Kasumi-1 (cell line): Measurements from ENCODE around the gene ARMC3.
A peak's percentile ranks its signal among the peaks of the same experiment; 100 is the strongest.

Experiments
- DNase-seq, 2 experiments: peaks; one replicate each; lab custom pipeline; 2025; lab: John Stamatoyannopoulos, UW

The ARMC3 gene

DNA sequence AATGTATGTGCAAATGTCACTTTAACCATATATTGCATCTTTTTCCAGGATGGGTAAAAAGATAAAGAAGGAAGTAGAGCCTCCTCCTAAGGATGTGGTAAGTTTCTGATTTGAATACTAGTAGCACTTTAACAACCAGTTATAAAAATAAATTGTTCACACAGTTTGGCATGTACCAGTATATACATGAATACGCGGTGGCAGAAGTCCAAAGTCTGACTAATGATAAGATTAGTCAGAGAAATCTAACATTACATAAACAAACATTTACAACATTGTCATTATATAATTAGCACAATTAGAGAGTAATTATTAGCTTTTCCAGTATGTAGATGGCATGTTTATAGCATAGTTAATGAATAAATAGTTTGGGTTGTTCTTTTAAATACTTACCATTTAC lies 4.1 kb downstream of the ARMC3 start:
- no peak for DNase-seq

DNA sequence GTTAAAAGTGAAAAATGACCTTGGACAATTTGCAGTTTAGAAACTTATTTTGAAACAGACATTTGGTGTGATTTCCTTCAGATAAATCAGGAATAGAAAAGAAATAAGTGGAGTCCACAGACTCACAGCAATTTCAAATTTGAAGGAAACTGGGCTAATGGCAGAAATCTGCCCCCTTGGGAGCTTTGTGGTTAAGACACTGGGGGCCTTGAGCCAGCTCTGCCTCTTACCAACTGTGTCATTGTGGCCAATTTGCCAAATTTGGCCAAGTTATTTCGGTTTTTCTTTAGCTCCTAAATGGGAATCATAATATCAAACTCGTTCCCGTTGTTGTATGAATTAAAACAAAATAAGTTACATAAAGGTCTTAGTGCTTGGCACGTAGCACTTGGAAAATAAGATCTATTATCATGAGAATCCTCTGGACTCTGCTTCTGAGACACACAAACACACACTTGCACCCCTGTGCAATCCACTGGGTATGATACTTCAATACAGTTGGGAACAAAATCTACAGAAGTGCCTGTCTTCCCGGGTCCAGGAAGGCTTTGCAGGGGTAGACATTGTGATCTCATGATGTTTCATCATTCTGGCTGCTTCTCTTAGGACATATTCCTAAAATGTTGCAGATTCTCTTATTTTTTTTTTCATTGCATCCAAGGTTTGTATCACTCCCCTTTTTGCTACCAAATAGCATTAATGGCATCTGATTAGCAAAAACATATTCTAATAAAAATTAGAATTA lies 4.9 kb downstream of the ARMC3 start:
- DNase-seq: no peak

DNA sequence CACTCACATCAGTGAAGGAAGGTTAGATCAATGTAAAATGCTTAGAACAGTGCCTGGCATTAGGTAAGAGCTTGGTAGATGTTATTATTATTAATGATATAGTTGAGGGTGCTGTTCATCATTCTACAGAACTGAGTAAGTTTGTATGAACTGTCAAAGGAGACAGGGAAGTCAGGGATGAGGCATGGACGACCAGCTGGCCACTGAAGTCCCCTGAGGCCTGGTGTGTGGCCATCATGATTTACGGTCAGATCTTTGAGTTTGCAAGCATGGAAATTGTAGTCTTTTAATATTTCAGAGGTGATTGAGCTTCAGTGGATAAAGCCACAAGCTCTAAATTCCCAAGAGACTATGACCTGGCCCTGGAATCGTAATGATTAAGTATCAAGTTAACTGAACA lies 6.9 kb downstream of the ARMC3 start:
- DNase-seq: no peak

DNA sequence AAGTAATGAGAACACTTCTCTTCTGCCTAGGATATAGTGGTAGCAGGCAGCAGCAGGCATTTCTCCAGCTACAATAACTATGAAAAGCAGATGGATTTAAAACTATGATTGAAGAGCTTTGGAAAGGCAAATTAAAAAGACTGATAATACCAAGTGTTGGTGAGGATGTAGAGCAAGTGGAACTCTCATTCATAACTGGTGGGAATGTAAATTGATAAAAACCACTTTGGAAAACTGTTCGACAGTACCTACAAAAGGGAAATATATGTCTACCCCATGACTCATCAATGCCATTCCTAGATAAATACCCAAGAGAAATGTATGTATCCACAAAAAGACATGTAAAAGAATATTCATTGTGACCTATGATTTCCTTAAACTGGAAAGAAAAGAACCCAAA lies 14.6 kb downstream of the ARMC3 start:
- no peak for DNase-seq

DNA sequence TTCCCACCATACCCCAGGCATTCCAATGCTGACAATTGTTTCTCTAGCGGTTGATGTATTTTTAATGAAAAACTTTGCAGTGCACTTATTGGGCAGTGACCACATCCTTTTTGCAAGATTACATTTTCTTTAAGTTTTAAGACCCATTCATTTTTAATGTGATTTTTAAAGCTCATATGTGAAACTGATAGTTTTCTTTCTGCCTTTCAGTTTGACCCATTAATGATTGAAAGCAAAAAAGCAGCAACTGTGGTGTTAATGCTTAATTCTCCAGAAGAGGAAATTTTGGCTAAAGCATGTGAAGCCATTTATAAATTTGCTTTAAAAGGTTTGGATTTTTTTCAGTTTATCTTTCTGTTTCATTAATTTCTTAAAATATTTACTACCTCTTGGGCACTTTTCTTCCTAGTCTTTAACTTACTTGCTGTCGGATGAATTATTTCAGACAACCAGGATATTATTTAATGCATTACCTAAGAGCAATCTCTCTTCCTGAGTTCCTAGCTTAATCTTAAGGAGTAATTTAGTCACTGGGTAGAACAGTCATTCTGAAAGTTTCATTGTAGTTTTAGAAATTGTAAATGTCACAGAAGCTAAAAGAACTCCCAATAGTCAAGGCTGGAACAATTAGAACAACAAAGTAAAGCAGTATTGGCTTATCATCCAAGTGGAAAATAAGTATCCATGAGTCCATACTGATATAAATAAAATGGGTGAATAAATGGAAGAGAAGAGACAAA lies 18.3 kb downstream of the ARMC3 start:
- DNase-seq: no peak

DNA sequence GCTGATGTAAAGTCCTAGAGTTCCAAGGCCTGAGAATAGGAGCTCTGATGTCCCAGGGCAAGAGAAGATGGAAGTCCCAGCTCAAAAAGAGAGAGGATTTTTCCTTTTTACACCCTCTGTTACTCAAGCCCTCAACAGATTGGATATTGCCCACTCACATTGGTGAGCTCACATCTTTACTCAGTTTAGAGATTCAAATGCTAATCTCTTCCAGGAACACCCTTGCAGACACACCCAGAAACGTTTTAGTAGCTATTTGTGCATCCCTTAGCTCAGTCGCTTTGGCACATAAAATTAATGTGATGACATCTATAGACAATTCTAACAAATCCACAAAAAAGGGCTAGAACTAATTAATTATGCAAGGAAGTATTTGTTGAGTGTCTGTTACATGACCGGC lies 27.1 kb downstream of the ARMC3 start:
- no peak for DNase-seq

DNA sequence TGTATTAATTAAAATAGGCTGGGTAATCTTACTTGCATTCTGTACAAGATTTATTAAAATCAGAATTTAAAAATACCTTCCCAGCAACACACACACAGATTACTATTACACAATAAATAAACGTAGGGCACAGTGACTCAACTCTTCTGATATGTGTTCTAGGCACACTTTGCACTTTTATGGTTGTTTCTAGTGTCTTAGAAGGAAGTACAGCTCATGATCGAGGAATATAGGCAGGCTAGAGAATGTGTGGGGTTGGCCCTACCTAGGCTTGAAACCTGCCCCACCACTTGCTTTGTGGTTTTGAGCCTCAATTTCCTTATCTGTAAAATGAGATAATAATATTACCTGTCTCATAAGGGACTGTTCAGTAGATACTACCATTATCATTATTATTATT lies 30.5 kb downstream of the ARMC3 start:
- DNase-seq: no peak

DNA sequence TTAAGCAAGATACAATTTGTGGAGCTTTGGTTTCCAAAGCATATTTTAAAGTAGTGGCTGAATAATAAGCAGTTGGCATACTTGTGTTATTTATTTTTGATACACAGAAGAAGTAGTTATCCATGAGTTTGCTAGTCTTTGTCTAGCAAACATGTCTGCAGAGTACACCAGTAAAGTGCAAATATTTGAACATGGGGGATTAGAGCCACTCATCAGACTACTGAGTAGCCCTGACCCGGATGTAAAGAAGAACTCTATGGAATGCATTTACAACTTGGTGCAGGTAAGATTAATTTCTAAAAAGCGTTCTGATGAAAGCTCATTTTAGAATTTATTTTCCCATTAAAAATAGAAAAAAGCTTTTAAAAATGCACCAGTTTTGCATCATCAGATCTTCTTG lies 31.4 kb downstream of the ARMC3 start:
- DNase-seq: no peak

DNA sequence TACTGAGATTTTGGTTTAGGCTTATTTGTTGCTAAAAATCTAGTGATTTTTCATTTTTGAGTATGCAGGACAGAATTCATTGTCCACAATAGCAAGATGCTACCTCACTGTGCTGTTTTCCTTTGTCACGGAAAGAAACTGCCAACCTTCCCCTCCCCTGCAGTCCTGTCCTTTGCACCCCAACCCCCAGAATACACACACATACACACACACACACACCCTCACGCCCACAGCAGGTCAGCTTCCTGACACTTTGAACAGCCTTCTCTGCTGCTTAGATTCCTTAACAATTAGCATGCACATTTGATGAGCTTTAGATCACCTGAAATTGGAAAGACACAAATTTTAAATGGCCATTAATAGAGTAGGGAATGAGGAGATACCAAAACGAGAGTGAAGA lies 32.1 kb downstream of the ARMC3 start:
- no peak for DNase-seq

DNA sequence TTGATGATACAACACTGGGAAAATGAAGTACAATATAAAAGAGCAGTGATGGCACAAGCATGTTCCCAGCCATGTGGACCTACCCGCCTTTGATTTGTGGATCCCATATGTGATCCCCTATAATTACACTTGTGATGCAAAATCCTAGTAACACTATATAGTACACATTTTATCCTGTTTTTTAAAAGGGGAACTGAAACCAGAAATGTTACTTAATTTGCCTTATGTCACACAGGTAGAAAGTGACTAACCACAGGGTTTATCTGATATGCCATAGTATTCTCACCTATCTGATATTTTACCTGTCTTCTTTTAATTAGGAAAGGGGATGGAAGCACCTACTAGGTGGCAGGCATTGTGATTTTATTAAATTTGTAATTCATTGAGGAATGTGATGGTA lies 35.0 kb downstream of the ARMC3 start:
- no peak for DNase-seq

DNA sequence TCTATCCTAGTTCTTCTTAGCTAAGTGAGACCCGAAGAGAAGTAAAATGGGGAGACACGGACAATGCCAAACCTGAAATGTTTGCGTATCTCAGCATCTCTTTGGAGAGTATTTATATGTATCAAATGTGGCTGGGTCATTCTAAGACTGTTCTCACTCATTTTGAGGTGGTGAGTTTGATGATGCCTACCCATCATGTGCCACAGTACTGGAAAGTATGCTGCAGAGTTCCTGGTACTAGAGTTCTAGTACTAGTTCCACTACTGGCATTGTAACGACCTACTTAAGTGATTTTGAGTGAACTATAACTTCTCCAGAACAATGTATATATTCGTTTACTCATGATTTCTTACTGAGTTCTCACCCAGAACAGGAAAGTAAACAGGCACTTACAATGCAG lies 41.9 kb downstream of the ARMC3 start:
- DNase-seq: no peak

DNA sequence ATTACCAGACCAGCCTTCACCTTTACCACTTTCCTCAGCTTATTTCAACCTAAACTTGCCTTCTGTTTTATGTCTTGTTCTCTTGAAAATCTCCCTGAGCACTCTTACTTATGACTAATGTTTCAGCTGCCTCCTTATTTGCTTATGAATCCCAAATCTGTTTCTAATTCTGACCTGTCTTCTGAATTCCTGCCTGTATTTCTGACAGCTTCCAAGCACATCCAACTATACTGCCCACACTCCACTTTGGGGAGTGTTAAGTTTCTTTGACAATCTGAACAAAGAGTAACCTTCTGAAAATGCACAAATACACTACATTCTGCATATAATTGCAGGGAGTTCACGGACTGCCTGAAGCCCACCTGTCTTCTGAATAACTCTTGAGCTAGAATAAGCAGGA lies 48.7 kb downstream of the ARMC3 start:
- no peak for DNase-seq

DNA sequence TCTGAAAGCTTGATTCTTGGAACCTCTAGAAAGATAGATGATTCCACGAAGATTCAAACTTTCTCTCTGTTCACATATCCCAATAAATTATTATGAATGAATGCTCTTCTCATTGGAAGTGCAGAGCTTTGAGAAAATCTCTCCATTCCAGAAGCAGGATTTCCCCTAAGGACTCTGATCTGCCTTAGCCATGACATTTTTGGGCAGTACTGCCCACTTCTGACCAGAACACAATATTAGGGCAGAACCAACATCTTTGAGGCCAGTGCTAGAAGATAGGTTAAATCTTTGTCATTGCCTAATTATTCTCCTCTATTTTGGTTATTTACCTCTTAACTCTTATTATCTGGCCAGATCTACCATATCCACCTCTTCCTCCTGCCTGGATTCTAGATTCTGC lies 49.9 kb downstream of the ARMC3 start:
- DNase-seq: no peak

DNA sequence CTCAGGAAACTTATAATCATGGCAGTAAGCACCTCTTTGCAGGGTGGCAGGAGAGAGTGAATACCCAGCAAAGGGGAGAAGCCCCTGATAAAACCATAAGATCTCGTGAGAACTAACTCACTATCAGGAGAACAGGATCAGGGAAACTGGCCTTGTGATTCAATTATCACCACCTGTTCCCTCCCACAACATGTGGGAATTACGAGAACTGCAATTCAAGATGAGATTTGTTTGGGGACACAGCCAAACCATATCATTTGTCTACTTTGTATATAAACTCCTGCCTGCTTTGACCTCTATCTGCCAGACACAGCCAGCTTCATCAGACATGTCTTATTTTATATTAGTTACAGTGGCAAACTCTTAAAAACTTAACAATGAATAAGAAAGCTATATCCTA lies 50.4 kb downstream of the ARMC3 start:
- DNase-seq: no peak

DNA sequence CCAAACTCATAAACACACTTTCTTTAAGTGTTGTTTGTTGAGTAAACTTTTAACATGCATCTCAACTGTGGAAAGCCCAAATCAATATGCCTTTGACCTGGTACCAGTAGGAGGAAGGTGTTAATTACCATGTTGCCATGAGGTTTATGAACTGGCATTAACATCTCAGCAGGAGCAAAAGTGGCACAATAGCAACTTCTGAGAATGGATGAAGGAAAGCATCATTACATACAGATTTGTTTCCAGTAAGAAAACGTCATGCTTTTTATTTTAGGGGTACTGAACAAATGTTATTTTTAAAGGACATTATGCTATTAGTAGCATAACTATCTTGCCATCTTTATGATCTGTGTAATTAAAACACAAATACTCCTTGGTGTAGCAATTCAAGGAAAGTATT lies 51.1 kb downstream of the ARMC3 start:
- no peak for DNase-seq

DNA sequence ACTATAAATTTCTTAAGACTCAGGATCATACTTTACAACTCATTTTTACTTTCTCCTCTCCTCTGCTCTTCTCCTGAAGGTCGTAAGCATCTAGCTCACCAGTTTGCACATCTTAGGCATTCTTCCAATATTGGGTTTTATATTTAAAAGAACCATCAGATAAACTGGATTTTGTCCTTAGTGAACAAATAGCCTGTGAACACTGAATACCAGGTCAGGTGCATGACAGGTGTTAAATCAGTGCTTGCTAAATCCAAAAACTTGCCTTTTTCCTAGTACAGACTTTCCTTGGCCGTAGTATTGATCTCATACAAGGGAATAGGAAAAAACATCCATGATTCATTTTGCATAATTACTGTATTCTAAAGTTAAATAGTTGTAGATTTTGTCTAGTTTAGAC lies 53.0 kb downstream of the ARMC3 start:
- DNase-seq: no peak

DNA sequence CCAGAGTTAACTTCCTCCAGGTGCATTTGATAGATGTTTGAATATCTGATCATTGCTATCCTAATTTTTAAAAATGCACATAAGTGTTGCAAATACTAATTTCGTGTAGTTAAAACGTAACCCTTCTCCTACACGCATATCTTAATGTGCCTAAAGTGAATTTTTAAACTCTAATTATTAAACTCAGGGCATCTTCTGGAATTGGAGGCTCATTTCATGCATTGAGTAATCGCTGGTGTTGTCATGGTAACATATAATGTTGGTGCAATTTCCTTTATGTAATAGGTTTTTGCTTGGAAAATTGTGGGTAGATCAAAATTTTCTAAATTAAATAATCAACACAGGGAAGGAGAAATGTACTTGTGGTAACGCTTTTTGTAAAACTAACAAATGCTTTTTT lies 56.2 kb downstream of the ARMC3 start:
- DNase-seq: peak in 1 of 2 experiments; percentile 8

DNA sequence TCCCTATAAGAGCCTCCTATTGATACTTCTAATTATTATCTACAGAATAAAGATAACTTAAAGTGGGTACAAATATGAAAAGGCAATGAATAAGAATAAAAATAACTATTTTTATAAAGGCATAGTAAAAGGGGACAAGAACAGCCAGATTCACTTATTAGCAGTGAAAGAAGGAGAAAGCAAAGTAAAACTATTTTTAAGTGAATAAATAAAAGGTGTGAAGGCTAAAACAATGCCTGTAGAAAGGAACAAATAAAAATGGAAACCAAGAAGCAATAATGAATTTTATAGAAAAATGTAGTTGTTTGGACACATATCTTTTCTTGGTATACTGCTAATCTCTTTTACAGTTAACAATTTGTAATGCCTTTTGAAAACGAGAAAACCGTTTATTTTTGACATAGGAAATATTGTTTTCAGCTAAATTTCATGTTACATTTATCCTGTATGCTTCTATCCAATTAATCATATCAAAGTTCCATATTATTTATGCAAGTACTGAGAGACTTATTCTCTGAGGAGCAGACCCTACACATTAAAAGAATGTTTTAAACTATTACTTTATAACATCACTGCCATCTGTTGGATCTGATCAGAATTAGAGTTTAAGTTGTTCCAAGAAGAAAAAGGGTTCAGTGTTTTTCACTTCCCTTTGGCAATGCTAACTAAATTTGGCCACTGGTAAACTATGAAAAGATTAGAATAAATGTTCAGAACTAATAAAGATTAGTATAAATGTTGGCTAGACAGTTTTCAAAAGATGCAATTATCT lies 59.1 kb downstream of the ARMC3 start:
- peak; percentile 85 to 93 for DNase-seq

DNA sequence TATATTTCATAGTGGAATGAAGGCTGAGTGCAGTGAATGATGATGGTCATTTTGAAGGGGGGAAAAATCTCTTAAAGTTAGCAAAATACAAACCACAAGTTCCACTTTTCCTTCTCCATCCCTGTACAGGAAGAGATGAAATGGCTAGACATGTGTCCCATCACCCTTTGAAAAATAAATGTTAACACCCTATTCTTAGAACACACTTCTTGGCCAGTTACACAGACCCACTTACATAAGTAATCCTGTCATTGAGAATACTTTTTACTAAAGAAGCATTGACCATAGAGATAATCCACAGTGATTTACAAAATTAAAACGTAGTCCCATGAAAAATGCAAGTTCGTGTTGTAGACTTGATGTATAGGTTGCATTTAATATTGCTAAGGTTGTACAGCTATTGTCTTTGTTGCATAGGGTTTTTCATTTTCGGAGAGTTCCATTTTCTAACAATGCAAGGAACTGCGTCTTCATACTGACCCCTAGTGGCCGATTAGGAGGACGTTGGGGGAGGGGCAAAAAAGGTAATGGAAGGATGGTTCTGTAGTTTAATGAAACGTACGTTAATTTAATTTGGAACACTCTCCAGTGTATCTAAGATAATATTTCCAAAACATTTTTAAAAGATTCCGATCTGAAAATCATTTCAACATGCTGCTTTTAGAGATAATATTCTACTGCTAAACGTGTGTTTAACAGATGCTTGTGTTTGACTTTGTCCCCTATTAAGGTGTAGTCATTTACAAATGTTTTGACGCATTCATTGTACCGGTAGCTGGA lies 60.9 kb downstream of the ARMC3 start:
- peak; percentile 84 to 91 for DNase-seq

DNA sequence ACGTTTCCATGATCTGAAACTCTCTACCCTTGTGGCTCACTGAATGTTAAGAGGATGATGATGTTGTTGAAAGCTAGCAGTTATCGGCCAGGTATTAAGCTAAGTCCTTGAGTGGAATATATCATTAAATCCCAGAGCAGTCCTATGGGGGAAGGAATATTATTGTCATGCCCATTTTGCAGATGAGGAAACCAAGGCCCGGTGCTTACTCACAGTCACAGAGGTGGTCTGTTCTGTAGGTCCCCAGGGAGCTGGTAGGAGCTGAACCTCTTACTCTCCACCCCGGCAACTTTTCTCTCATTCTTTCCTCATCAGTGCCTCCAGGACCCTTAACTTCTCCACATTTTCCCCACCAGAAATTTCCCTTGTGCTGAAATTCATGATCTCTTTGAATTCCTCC lies 62.6 kb downstream of the ARMC3 start:
- DNase-seq: no peak

DNA sequence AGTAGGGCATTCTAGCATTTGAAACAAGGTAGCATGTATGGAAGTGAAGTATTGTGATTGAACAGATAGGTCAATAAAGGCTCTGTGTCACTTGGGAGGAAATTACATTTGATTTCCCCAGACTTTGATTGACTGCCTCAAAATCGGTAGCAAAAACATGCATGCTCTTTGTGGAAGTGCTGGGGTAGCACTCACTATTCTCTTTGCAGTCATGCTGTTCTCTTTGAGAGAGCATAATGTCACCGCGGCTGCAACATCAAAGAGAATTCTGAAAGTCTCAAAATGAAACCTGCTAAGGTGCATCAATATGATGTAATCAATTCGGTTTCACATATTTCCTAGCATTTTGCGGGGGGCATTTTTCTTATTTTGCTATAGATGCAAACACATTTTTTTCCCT lies 64.2 kb downstream of the ARMC3 start:
- no peak for DNase-seq

DNA sequence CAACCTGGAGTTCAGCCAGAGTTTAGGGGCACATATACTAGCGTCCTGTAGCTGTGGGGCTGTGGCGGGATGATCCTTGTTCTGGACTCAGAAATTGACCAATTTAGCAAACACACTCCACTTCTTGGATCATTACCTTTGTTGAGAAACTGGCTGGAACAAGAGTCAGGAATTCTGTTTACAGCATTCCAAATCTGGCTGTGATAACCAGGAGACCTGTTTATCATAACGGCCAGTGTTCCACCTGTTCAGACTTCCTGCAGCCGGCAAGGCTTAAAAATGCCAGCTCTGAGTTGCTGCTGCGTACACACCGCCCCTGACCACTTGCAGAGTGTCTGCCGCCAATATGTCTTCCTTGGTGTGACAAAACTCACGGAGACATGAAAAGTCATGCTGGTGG lies 64.8 kb downstream of the ARMC3 start:
- no peak for DNase-seq
